Pancreas (tissue), 10 donors: ENCODE data around the gene CBY1. TPM values are rescaled to one million over a fixed set of nuclear protein-coding genes. Genes with fewer than 3 reads are reported as not detected.

Experiments
- ATAC-seq, 4 donors: fragments of 200-7000 bp; cut with Tn5 transposase; one replicate each; pipeline versions ENCODE4 v1.8.0 to v1.9.1; 2020; ENCODE audit warnings: mild to moderate bottlenecking in 4 of 4, moderate library complexity in 4 of 4
- DNase-seq, 6 donors: peaks; one replicate each; pipeline ENCODE4 v3.0.0-alpha.2; 2020
- FAIRE-seq: peaks from 2 replicates; lab custom pipeline; 2012; peaks lifted over from hg19 to GRCh38; lab: Jason Lieb, UNC
- H3K27ac ChIP-seq, 4 donors: fragments of 200-600 bp; sonication (generic); 1 replicate in 3 of 4; 2 replicates in 1 of 4; pipeline versions ENCODE4 v1.5.0 to v1.8.0; 2020
- H3K27me3 ChIP-seq, 4 donors: fragments of 200-600 bp; one replicate each; pipeline ENCODE4 v1.8.0; 2021
- H3K36me3 ChIP-seq, 3 donors: fragments of 200-600 bp; sonication (generic) in 1 of 3; one replicate each; pipeline versions ENCODE4 v1.5.0 to v1.8.0; 2020 to 2021
- H3K4me1 ChIP-seq, 3 donors: fragments of 200-600 bp; one replicate each; pipeline ENCODE4 v1.8.0; 2021
- H3K4me3 ChIP-seq, 4 donors: fragments of 200-600 bp; sonication (generic) in 2 of 4; one replicate each; pipeline versions ENCODE4 v1.5.0 to v1.8.0; 2020 to 2021
- H3K9me3 ChIP-seq, 4 donors: fragments of 200-600 bp; one replicate each; pipeline ENCODE4 v1.8.0; 2021
- WGBS, 2 donors: extraction: QIAGEN DNeasy Blood & Tissue Kit; methylation state at CpG; one replicate each; pipeline ENCODE4 v1.1.7; 2013; 5-methylcytosine and 5-hydroxymethylcytosine counted together
- intact Hi-C, 3 donors: fragments of 100-400 bp; cut with DNase I; formaldehyde crosslinking; loops; one replicate each; pipeline versions ENCODE4 v1.11.1 to v1.14.2; 2022
- polyA plus RNA-seq, 2 donors: library from polyadenylated mRNA; stranded (reverse); fragments of 200-250 nt; gene quantifications; one replicate each; pipeline ENCODE4 v1.2.3, GENCODE V29; 2013
- total RNA-seq, 6 donors: library from RNA; stranded (reverse); fragmentation: NEBNext Ultra II Directional in 4 of 6; extraction: Animal tissue kit (Norgen Biotek cat#: 25700) in 4 of 6; gene quantifications; one replicate each; pipeline versions ENCODE4 v1.2.1 to v1.2.4, GENCODE V29; 2021 to 2023
- TF ChIP-seq, protein P1 (sequence below), 4 donors: fragments of 200-600 bp; sonication (generic) in 3 of 4; IDR thresholded peaks; one replicate each; pipeline versions ENCODE4 v1.5.0 to v1.8.0; 2021; ENCODE audit warnings: antibody characterized with exemption in 4 of 4
- donor health status: healthy with polysubstance abuse.
- donor health status: DM: no; HTN: no; CAD: no; lungs with moderate emphysema.
- donor health status: DM: no; HTN: no; CAD: no.
- donor health status: control.
- donor health status: control.
- donor health status: Bipolar disorder and iron deficiency.
- donor health status: DM: yes; HTN: yes; CAD: no.
- donor health status: DM: no; HTN: no; CAD: no.
- donor health status: DM: no; HTN: no; CAD: no.
- donor health status: DM: yes; HTN: yes; CAD: no.

CBY1 gene
- total and polyA plus RNA-seq, 8 donors: 15.3 to 37.1 (median 19.2) TPM

GRCh38 chr22:38713921-38714320 is 57.5 kb downstream of the CBY1 start:
- DNase-seq (no peak), ATAC-seq (no peak), FAIRE-seq (no peak)
- Histone ChIP-seq H3K9me3 (no peaks in the 10 kb centered on the region), H3K27ac (no peak overlapping the region), H3K4me3 (no peak overlapping the region), H3K27me3 (no peaks in the 10 kb centered on the region), H3K36me3 (peaks cover 0 to 15% (median 5%) of the 10 kb centered on the region in 3 donors), H3K4me1 (peaks cover 0 to 14% (median 12%) of the 10 kb centered on the region in 3 donors)
- TF ChIP-seq, protein P1, sequence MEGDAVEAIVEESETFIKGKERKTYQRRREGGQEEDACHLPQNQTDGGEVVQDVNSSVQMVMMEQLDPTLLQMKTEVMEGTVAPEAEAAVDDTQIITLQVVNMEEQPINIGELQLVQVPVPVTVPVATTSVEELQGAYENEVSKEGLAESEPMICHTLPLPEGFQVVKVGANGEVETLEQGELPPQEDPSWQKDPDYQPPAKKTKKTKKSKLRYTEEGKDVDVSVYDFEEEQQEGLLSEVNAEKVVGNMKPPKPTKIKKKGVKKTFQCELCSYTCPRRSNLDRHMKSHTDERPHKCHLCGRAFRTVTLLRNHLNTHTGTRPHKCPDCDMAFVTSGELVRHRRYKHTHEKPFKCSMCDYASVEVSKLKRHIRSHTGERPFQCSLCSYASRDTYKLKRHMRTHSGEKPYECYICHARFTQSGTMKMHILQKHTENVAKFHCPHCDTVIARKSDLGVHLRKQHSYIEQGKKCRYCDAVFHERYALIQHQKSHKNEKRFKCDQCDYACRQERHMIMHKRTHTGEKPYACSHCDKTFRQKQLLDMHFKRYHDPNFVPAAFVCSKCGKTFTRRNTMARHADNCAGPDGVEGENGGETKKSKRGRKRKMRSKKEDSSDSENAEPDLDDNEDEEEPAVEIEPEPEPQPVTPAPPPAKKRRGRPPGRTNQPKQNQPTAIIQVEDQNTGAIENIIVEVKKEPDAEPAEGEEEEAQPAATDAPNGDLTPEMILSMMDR (IDR thresholded peaks at IDR 0.05): no peak
- intact Hi-C loops: no loop called here
- 94% methylated on average over 7 to 8 of the region's 8 CpGs for WGBS, 2 donors

GRCh38 chr22:38715176-38715764 is 58.8 kb downstream of the CBY1 start:
- intact Hi-C loops: no loop called here
- TF ChIP-seq, protein P1 (IDR thresholded peaks at IDR 0.05): no peak
- FAIRE-seq (no peak), ATAC-seq (peak in 1 of 4 donors; percentile 15), DNase-seq (no peak)
- WGBS, 2 donors: 82 to 88% methylated on average over 9 of the region's 9 CpGs
- Histone ChIP-seq H3K27me3 (no peaks in the 10 kb centered on the region), H3K4me1 (peaks cover 0 to 15% (median 8%) of the 10 kb centered on the region in 3 donors), H3K9me3 (no peaks in the 10 kb centered on the region), H3K36me3 (peaks cover 0 to 15% (median 5%) of the 10 kb centered on the region in 3 donors), H3K27ac (no peak overlapping the region), H3K4me3 (no peak overlapping the region)

DNA sequence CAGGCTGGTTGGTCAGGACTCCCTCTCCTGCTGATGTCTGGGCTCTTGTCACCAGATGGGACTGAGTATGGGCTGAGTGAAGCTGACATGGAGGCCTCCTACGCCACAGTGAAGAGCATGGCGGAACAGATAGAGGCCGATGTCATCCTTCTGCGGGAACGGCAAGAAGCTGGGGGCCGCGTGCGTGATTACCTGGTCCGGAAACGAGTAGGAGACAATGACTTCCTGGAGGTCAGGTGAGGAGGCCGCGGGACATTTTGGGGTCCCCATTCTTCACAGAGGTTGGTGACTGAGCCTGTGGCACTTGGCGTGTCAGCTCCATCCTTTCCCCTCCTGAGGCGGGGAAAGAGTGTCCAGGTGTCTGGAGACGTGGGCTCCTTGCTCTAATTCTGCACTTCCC is 59.4 kb downstream of the CBY1 start:
- WGBS, 2 donors: 91 to 95% methylated on average over 15 of the region's 15 CpGs
- TF ChIP-seq, protein P1 (IDR thresholded peaks at IDR 0.05): no peak
- Histone ChIP-seq H3K27ac (no peak overlapping the region), H3K27me3 (no peaks in the 10 kb centered on the region), H3K36me3 (peaks cover 0 to 15% (median 5%) of the 10 kb centered on the region in 3 donors), H3K9me3 (no peaks in the 10 kb centered on the region), H3K4me1 (peaks cover 0 to 15% (median 8%) of the 10 kb centered on the region in 3 donors), H3K4me3 (no peak overlapping the region)
- DNase-seq (no peak), ATAC-seq (no peak), FAIRE-seq (no peak)
- intact Hi-C loops: no loop called here

GRCh38 chr22:38716271-38716670 is 59.8 kb downstream of the CBY1 start:
- intact Hi-C loops: no loop called here
- H3K27ac ChIP-seq: no peak overlapping the region
- TF ChIP-seq, protein P1 (IDR thresholded peaks at IDR 0.05): no peak
- ATAC-seq: no peak
- peaks cover 0 to 15% (median 8%) of the 10 kb centered on the region in 3 donors for H3K4me1 ChIP-seq
- WGBS, 2 donors: 96% methylated on average over 10 of the region's 10 CpGs
- no peak for DNase-seq
- H3K27me3 ChIP-seq: no peaks in the 10 kb centered on the region
- FAIRE-seq: no peak
- peaks cover 0 to 16% (median 5%) of the 10 kb centered on the region in 3 donors for H3K36me3 ChIP-seq
- no peak overlapping the region for H3K4me3 ChIP-seq
- no peaks in the 10 kb centered on the region for H3K9me3 ChIP-seq

GRCh38 chr22:38716826-38717225 is 60.4 kb downstream of the CBY1 start:
- Histone ChIP-seq H3K36me3 (peaks cover 0 to 21% (median 5%) of the 10 kb centered on the region in 3 donors), H3K9me3 (no peaks in the 10 kb centered on the region), H3K27me3 (no peaks in the 10 kb centered on the region), H3K4me1 (peaks cover 0 to 15% (median 8%) of the 10 kb centered on the region in 3 donors), H3K4me3 (no peak overlapping the region), H3K27ac (no peak overlapping the region)
- TF ChIP-seq, protein P1 (IDR thresholded peaks at IDR 0.05): no peak
- intact Hi-C loops: no loop called here
- WGBS, 2 donors: 92 to 93% methylated on average over 9 of the region's 9 CpGs
- ATAC-seq (no peak), DNase-seq (no peak), FAIRE-seq (no peak)
